GM06990 (cell line): ENCODE results near the gene SDK1.

Experiments used
- DNase-seq: peaks from one replicate; pipeline ENCODE4 v3.0.0-alpha.2; 2011; ENCODE audit not compliant: insufficient read length; ENCODE audit errors: extremely low read depth
- H3K27me3 ChIP-seq: replicated peaks from 2 replicates; pipeline ENCODE4 v1.6.0; 2011; ENCODE audit warnings: low read length; ENCODE audit not compliant: control insufficient read depth, insufficient read depth
- H3K36me3 ChIP-seq: 2 replicates; pipeline ENCODE4 v1.5.1; 2011; ENCODE audit warnings: low read length; ENCODE audit not compliant: control insufficient read depth, insufficient read depth
- H3K4me3 ChIP-seq: replicated peaks from 2 replicates; pipeline ENCODE4 v1.5.1; 2011; ENCODE audit warnings: low read depth, mild to moderate bottlenecking, control low read depth, low read length
- TF ChIP-seq, protein P1 (sequence below): IDR thresholded peaks from 2 replicates; pipeline ENCODE4 v1.5.1; 2011; ENCODE audit warnings: low read length, control low read depth, mild to moderate bottlenecking, inconsistent platforms; ENCODE audit not compliant: insufficient read depth, poor library complexity, severe bottlenecking

The SDK1 gene

GRCh38 chr7:3923307-3923918 is 622.4 kb downstream of the SDK1 start:
- no peak for DNase-seq
- TF ChIP-seq, protein P1, sequence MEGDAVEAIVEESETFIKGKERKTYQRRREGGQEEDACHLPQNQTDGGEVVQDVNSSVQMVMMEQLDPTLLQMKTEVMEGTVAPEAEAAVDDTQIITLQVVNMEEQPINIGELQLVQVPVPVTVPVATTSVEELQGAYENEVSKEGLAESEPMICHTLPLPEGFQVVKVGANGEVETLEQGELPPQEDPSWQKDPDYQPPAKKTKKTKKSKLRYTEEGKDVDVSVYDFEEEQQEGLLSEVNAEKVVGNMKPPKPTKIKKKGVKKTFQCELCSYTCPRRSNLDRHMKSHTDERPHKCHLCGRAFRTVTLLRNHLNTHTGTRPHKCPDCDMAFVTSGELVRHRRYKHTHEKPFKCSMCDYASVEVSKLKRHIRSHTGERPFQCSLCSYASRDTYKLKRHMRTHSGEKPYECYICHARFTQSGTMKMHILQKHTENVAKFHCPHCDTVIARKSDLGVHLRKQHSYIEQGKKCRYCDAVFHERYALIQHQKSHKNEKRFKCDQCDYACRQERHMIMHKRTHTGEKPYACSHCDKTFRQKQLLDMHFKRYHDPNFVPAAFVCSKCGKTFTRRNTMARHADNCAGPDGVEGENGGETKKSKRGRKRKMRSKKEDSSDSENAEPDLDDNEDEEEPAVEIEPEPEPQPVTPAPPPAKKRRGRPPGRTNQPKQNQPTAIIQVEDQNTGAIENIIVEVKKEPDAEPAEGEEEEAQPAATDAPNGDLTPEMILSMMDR, result no peak
- no peaks in the 10 kb centered on the region for H3K36me3 ChIP-seq
- H3K27me3 ChIP-seq, result no peaks in the 10 kb centered on the region
- no peak overlapping the region for H3K4me3 ChIP-seq

GRCh38 chr7:3924277-3924676 is 623.2 kb downstream of the SDK1 start:
- TF ChIP-seq, protein P1, result no peak
- Histone ChIP-seq H3K4me3 (no peak overlapping the region), H3K36me3 (no peaks in the 10 kb centered on the region), H3K27me3 (no peaks in the 10 kb centered on the region)
- no peak for DNase-seq

- Histone ChIP-seq H3K4me3 (no peak overlapping the region), H3K36me3 (no peaks in the 10 kb centered on the region), H3K27me3 (no peaks in the 10 kb centered on the region)
- TF ChIP-seq, protein P1, result no peak
- DNase-seq, result no peak
Measured at GRCh38 chr7:3927446-3928110, 626.5 kb downstream of the SDK1 start.

- Histone ChIP-seq H3K4me3 (no peak overlapping the region), H3K36me3 (no peaks in the 10 kb centered on the region), H3K27me3 (no peaks in the 10 kb centered on the region)
- DNase-seq, result no peak
- TF ChIP-seq, protein P1, result no peak
Measured at GRCh38 chr7:3928727-3929515, 627.9 kb downstream of the SDK1 start.

DNA sequence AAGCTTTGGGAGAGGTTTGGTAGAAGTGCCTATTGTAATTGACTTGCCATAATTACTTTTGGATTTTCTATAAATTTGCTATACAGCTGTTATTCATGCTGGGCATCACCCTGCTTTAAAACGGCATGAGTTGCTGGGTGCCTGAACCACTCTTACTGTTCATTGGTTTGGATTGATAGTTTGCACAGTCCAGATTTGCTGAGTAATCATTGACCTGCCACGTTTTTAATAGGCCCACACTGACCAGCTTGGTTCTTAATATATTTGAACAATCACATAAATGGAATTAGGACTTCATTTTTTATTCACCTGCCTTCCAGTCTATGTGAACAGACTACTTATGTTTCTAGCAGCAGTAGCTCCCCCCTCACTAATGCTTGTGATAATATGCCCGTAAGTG is 630.8 kb downstream of the SDK1 start:
- Histone ChIP-seq H3K27me3 (no peaks in the 10 kb centered on the region), H3K4me3 (no peak overlapping the region), H3K36me3 (no peaks in the 10 kb centered on the region)
- DNase-seq, result no peak
- TF ChIP-seq, protein P1, result no peak
